Measurements from ENCODE around the gene ABCC4. TPM values are rescaled to one million over a fixed set of nuclear protein-coding genes. Genes with fewer than 3 reads are reported as not detected.
A peak's percentile ranks its signal among the peaks of the same experiment; 100 is the strongest.
"Not testable (repeated sequence)": the region's sequence is repeated elsewhere in the genome, so short reads cannot be mapped to it uniquely, and the experiment has no call there.

ABCC4 gene
- polyA plus RNA-seq, 4 donors = 19.8 to 21.7 (median 20.6) TPM

GRCh38 chr13:95301968-95302393, 730 bp upstream of the ABCC4 start:
- DNase-seq (ENCODE audit: low read depth in 4 of 4, low spot score in 2 of 4) = peak in 3 of 4 donors; percentile 43 to 51 (median 47)

GRCh38 chr13:95300625-95301182, 547 bp downstream of the ABCC4 start:
- peak in 2 of 4 donors; percentile 27 to 55 for DNase-seq (ENCODE audit: low read depth in 4 of 4, low spot score in 2 of 4)

GRCh38 chr13:95298971-95299621, 2.2 kb downstream of the ABCC4 start:
- no peak for DNase-seq (ENCODE audit: low read depth in 4 of 4, low spot score in 2 of 4)

GRCh38 chr13:95298169-95298965, 2.9 kb downstream of the ABCC4 start:
- DNase-seq (ENCODE audit: low read depth in 4 of 4, low spot score in 2 of 4) = no peak

- DNase-seq (ENCODE audit: low read depth in 4 of 4, low spot score in 2 of 4) = no peak
These were observed 4.8 kb downstream of the ABCC4 start for GRCh38 chr13:95296326-95296925.

- DNase-seq (ENCODE audit: low read depth in 4 of 4, low spot score in 2 of 4) = no peak
These were observed 6.2 kb downstream of the ABCC4 start for GRCh38 chr13:95295026-95295425.

GRCh38 chr13:95292622-95293021, 8.6 kb downstream of the ABCC4 start:
- no peak for DNase-seq (ENCODE audit: low read depth in 4 of 4, low spot score in 2 of 4)

GRCh38 chr13:95289901-95290300, 11.3 kb downstream of the ABCC4 start:
- DNase-seq (ENCODE audit: low read depth in 4 of 4, low spot score in 2 of 4) = not testable (repeated sequence)

- no peak for DNase-seq (ENCODE audit: low read depth in 4 of 4, low spot score in 2 of 4)
These were observed 12.2 kb downstream of the ABCC4 start for GRCh38 chr13:95289020-95289444.

GRCh38 chr13:95284436-95284835, 16.8 kb downstream of the ABCC4 start:
- no peak for DNase-seq (ENCODE audit: low read depth in 4 of 4, low spot score in 2 of 4)

- DNase-seq (ENCODE audit: low read depth in 4 of 4, low spot score in 2 of 4) = no peak
These were observed 22.2 kb downstream of the ABCC4 start for GRCh38 chr13:95279016-95279415.

GRCh38 chr13:95276037-95276505, 25.2 kb downstream of the ABCC4 start:
- no peak for DNase-seq (ENCODE audit: low read depth in 4 of 4, low spot score in 2 of 4)

- DNase-seq (ENCODE audit: low read depth in 4 of 4, low spot score in 2 of 4) = no peak
These were observed 25.8 kb downstream of the ABCC4 start for GRCh38 chr13:95275322-95276036.

GRCh38 chr13:95273592-95274132, 27.6 kb downstream of the ABCC4 start:
- not testable (repeated sequence) for DNase-seq (ENCODE audit: low read depth in 4 of 4, low spot score in 2 of 4)

- DNase-seq (ENCODE audit: low read depth in 4 of 4, low spot score in 2 of 4) = not testable (repeated sequence)
These were observed 29.2 kb downstream of the ABCC4 start for GRCh38 chr13:95272076-95272475.

GRCh38 chr13:95269756-95270155, 31.5 kb downstream of the ABCC4 start:
- no peak for DNase-seq (ENCODE audit: low read depth in 4 of 4, low spot score in 2 of 4)

GRCh38 chr13:95268343-95269065, 32.7 kb downstream of the ABCC4 start:
- DNase-seq (ENCODE audit: low read depth in 4 of 4, low spot score in 2 of 4) = not testable (repeated sequence)

- no peak for DNase-seq (ENCODE audit: low read depth in 4 of 4, low spot score in 2 of 4)
These were observed 33.4 kb downstream of the ABCC4 start for GRCh38 chr13:95267662-95268342.

GRCh38 chr13:95264225-95264624, 37.0 kb downstream of the ABCC4 start:
- DNase-seq (ENCODE audit: low read depth in 4 of 4, low spot score in 2 of 4) = no peak
